ENCODE measurements around the gene COL4A3. TPM values are rescaled to one million over a fixed set of nuclear protein-coding genes. Genes with fewer than 3 reads are reported as not detected.

COL4A3 gene
- total and polyA plus RNA-seq, 4 experiments from 2014 or later: 0.03 TPM; not detected in 3

- Mint-ChIP-seq H3K27me3 (no peaks in the 10 kb centered on the region), H3K27ac (no peak overlapping the region), H3K9me3 (peaks cover 0 to 1% (median 0%) of the 10 kb centered on the region in 8 donors), H3K36me3 (no peaks in the 10 kb centered on the region), H3K4me3 (no peak overlapping the region), H3K4me1 (no peaks in the 10 kb centered on the region)
- POLR2A ChIA-PET (ENCODE audit: partially characterized antibody): no interaction called here
- Histone ChIP-seq H3K36me3 (ENCODE audit: insufficient read depth, low read length) (no peaks in the 10 kb centered on the region), H3K27me3 (ENCODE audit: insufficient read depth, low read length) (no peaks in the 10 kb centered on the region), H3K9me3 (ENCODE audit: control insufficient read depth in 1 of 2, low read length in 2 of 2) (no peaks in the 10 kb centered on the region), H3K4me3 (ENCODE audit: low read length in 2 of 2) (no peak overlapping the region), H3K4me1 (ENCODE audit: insufficient read depth, low read length) (no peaks in the 10 kb centered on the region), H3K27ac (ENCODE audit: low read depth, low read length) (no peak overlapping the region)
- no peak for DNase-seq
- intact Hi-C loops (cut with micrococcal nuclease): no loop called here
- CTCF ChIA-PET (ENCODE audit: partially characterized antibody): no interaction called here
Observed at GRCh38 chr2:227179988-227180685, 15.7 kb downstream of the COL4A3 start.

GRCh38 chr2:227180770-227181169, 16.3 kb downstream of the COL4A3 start:
- Mint-ChIP-seq H3K4me1 (no peaks in the 10 kb centered on the region), H3K27ac (no peak overlapping the region), H3K9me3 (peaks cover 0 to 1% (median 0%) of the 10 kb centered on the region in 8 donors), H3K36me3 (no peaks in the 10 kb centered on the region), H3K4me3 (no peak overlapping the region), H3K27me3 (peaks cover 0 to under 1% of the 10 kb centered on the region in 2 donors)
- Histone ChIP-seq H3K4me1 (ENCODE audit: insufficient read depth, low read length) (no peaks in the 10 kb centered on the region), H3K4me3 (ENCODE audit: low read length in 2 of 2) (no peak overlapping the region), H3K27ac (ENCODE audit: low read depth, low read length) (no peak overlapping the region), H3K9me3 (ENCODE audit: control insufficient read depth in 1 of 2, low read length in 2 of 2) (no peaks in the 10 kb centered on the region), H3K27me3 (ENCODE audit: insufficient read depth, low read length) (no peaks in the 10 kb centered on the region), H3K36me3 (ENCODE audit: insufficient read depth, low read length) (no peaks in the 10 kb centered on the region)
- CTCF ChIA-PET (ENCODE audit: partially characterized antibody): no interaction called here
- no peak for DNase-seq
- POLR2A ChIA-PET (ENCODE audit: partially characterized antibody): no interaction called here
- intact Hi-C loops (cut with micrococcal nuclease): no loop called here

- Mint-ChIP-seq H3K27me3 (peaks cover 0 to 5% of the 10 kb centered on the region in 2 donors), H3K4me3 (no peak overlapping the region), H3K36me3 (no peaks in the 10 kb centered on the region), H3K9me3 (peaks cover 0 to 3% (median 0%) of the 10 kb centered on the region in 8 donors), H3K4me1 (no peaks in the 10 kb centered on the region), H3K27ac (no peak overlapping the region)
- ChIA-PET CTCF (ENCODE audit: partially characterized antibody) (no interaction called here), POLR2A (ENCODE audit: partially characterized antibody) (no interaction called here)
- Histone ChIP-seq H3K4me3 (ENCODE audit: low read length in 2 of 2) (no peak overlapping the region), H3K9me3 (ENCODE audit: control insufficient read depth in 1 of 2, low read length in 2 of 2) (no peaks in the 10 kb centered on the region), H3K4me1 (ENCODE audit: insufficient read depth, low read length) (no peaks in the 10 kb centered on the region), H3K27me3 (ENCODE audit: insufficient read depth, low read length) (no peaks in the 10 kb centered on the region), H3K27ac (ENCODE audit: low read depth, low read length) (no peak overlapping the region), H3K36me3 (ENCODE audit: insufficient read depth, low read length) (no peaks in the 10 kb centered on the region)
- intact Hi-C loops (cut with micrococcal nuclease): no loop called here
- no peak for DNase-seq
Observed at GRCh38 chr2:227182765-227183164, 18.3 kb downstream of the COL4A3 start.

GRCh38 chr2:227183657-227184367, 19.4 kb downstream of the COL4A3 start:
- H3K4me3 Mint-ChIP-seq: no peak overlapping the region
- H3K4me1 Mint-ChIP-seq: no peaks in the 10 kb centered on the region
- intact Hi-C loops (cut with micrococcal nuclease): no loop called here
- Histone ChIP-seq H3K9me3 (ENCODE audit: control insufficient read depth in 1 of 2, low read length in 2 of 2) (no peaks in the 10 kb centered on the region), H3K4me1 (ENCODE audit: insufficient read depth, low read length) (no peaks in the 10 kb centered on the region), H3K4me3 (ENCODE audit: low read length in 2 of 2) (no peak overlapping the region), H3K36me3 (ENCODE audit: insufficient read depth, low read length) (no peaks in the 10 kb centered on the region), H3K27me3 (ENCODE audit: insufficient read depth, low read length) (no peaks in the 10 kb centered on the region), H3K27ac (ENCODE audit: low read depth, low read length) (no peak overlapping the region)
- ChIA-PET CTCF (ENCODE audit: partially characterized antibody) (no interaction called here), POLR2A (ENCODE audit: partially characterized antibody) (no interaction called here)
- H3K9me3 Mint-ChIP-seq: peaks cover 0 to 3% (median 0%) of the 10 kb centered on the region in 8 donors
- no peak for DNase-seq
- H3K27ac Mint-ChIP-seq: no peak overlapping the region
- peaks cover under 1 to 5% of the 10 kb centered on the region in 2 donors for H3K27me3 Mint-ChIP-seq
- no peaks in the 10 kb centered on the region for H3K36me3 Mint-ChIP-seq

GRCh38 chr2:227185615-227186232, 21.3 kb downstream of the COL4A3 start:
- no peak overlapping the region for H3K27ac Mint-ChIP-seq

GRCh38 chr2:227186751-227187150, 22.3 kb downstream of the COL4A3 start:
- H3K4me3 Mint-ChIP-seq: no peak overlapping the region
- POLR2A ChIA-PET (ENCODE audit: partially characterized antibody): no interaction called here

More at GRCh38 chr2:227185615-227186232, 21.3 kb downstream of the COL4A3 start:
- peaks cover 0 to 4% (median 0%) of the 10 kb centered on the region in 8 donors for H3K9me3 Mint-ChIP-seq
- no peaks in the 10 kb centered on the region for H3K4me1 Mint-ChIP-seq
- no peaks in the 10 kb centered on the region for H3K9me3 ChIP-seq (ENCODE audit: control insufficient read depth in 1 of 2, low read length in 2 of 2)
- no peak for DNase-seq
- ChIA-PET POLR2A (ENCODE audit: partially characterized antibody) (no interaction called here), CTCF (ENCODE audit: partially characterized antibody) (no interaction called here)
- no peaks in the 10 kb centered on the region for H3K36me3 ChIP-seq (ENCODE audit: insufficient read depth, low read length)
- no peaks in the 10 kb centered on the region for H3K27me3 ChIP-seq (ENCODE audit: insufficient read depth, low read length)
- no peak overlapping the region for H3K4me3 Mint-ChIP-seq
- no peaks in the 10 kb centered on the region for H3K4me1 ChIP-seq (ENCODE audit: insufficient read depth, low read length)
- intact Hi-C loops (cut with micrococcal nuclease): no loop called here
- H3K27ac ChIP-seq (ENCODE audit: low read depth, low read length): no peak overlapping the region
- H3K27me3 Mint-ChIP-seq: peaks cover 5 to 7% of the 10 kb centered on the region in 2 donors
- no peaks in the 10 kb centered on the region for H3K36me3 Mint-ChIP-seq
- no peak overlapping the region for H3K4me3 ChIP-seq (ENCODE audit: low read length in 2 of 2)

GRCh38 chr2:227188292-227188691, 23.9 kb downstream of the COL4A3 start:
- Histone ChIP-seq H3K27me3 (ENCODE audit: insufficient read depth, low read length) (no peaks in the 10 kb centered on the region), H3K4me3 (ENCODE audit: low read length in 2 of 2) (no peak overlapping the region), H3K4me1 (ENCODE audit: insufficient read depth, low read length) (no peaks in the 10 kb centered on the region), H3K36me3 (ENCODE audit: insufficient read depth, low read length) (no peaks in the 10 kb centered on the region), H3K27ac (ENCODE audit: low read depth, low read length) (no peak overlapping the region), H3K9me3 (ENCODE audit: control insufficient read depth in 1 of 2, low read length in 2 of 2) (no peaks in the 10 kb centered on the region)
- POLR2A ChIA-PET (ENCODE audit: partially characterized antibody): no interaction called here
- Mint-ChIP-seq H3K4me3 (no peak overlapping the region), H3K27me3 (peaks cover 9 to 11% of the 10 kb centered on the region in 2 donors), H3K4me1 (no peaks in the 10 kb centered on the region), H3K9me3 (peaks cover 0 to 4% (median 0%) of the 10 kb centered on the region in 8 donors), H3K36me3 (no peaks in the 10 kb centered on the region), H3K27ac (no peak overlapping the region)
- CTCF ChIA-PET (ENCODE audit: partially characterized antibody): interaction anchor here (0.5 kb wide), 1 partner anchor 591 kb away, joined by 3 read pairs; no protein-coding TSS in a partner anchor
- intact Hi-C loops (cut with micrococcal nuclease): no loop called here
- DNase-seq: no peak

More at GRCh38 chr2:227186751-227187150, 22.3 kb downstream of the COL4A3 start:
- Mint-ChIP-seq H3K36me3 (no peaks in the 10 kb centered on the region), H3K27me3 (peaks cover 7 to 9% of the 10 kb centered on the region in 2 donors), H3K27ac (no peak overlapping the region), H3K4me1 (no peaks in the 10 kb centered on the region), H3K9me3 (peaks cover 0 to 4% (median 0%) of the 10 kb centered on the region in 8 donors)
- Histone ChIP-seq H3K4me1 (ENCODE audit: insufficient read depth, low read length) (no peaks in the 10 kb centered on the region), H3K4me3 (ENCODE audit: low read length in 2 of 2) (no peak overlapping the region), H3K27ac (ENCODE audit: low read depth, low read length) (no peak overlapping the region), H3K9me3 (ENCODE audit: control insufficient read depth in 1 of 2, low read length in 2 of 2) (no peaks in the 10 kb centered on the region), H3K36me3 (ENCODE audit: insufficient read depth, low read length) (no peaks in the 10 kb centered on the region), H3K27me3 (ENCODE audit: insufficient read depth, low read length) (no peaks in the 10 kb centered on the region)
- CTCF ChIA-PET (ENCODE audit: partially characterized antibody): no interaction called here
- DNase-seq: no peak
- intact Hi-C loops (cut with micrococcal nuclease): no loop called here
